CMK (cell line): ENCODE measurements around the gene DRGX.

Experiments used
- DNase-seq: peaks from one replicate; pipeline ENCODE4 v3.0.0-alpha.2; 2010; ENCODE audit warnings: low read depth

The DRGX gene

GRCh38 chr10:49407552-49408137 lies 11.8 kb upstream of the DRGX start:
- DNase-seq = peak; percentile 26

- no peak for DNase-seq
These were observed 11.3 kb upstream of the DRGX start for GRCh38 chr10:49407151-49407550.

- no peak for DNase-seq
These were observed 8.5 kb upstream of the DRGX start for GRCh38 chr10:49404321-49404878.

GRCh38 chr10:49403363-49403762 lies 7.5 kb upstream of the DRGX start:
- no peak for DNase-seq

- no peak for DNase-seq
These were observed 4.5 kb upstream of the DRGX start for GRCh38 chr10:49400365-49400764.

- DNase-seq = no peak
These were observed 3.1 kb upstream of the DRGX start for GRCh38 chr10:49398986-49399385.

- no peak for DNase-seq
These were observed 2.3 kb upstream of the DRGX start for GRCh38 chr10:49398000-49398861.

- DNase-seq = no peak
These were observed 1.4 kb upstream of the DRGX start for GRCh38 chr10:49397036-49397999.

- no peak for DNase-seq
These were observed 744 bp upstream of the DRGX start for GRCh38 chr10:49396666-49396999.

- no peak for DNase-seq
These were observed 752 bp downstream of the DRGX start for GRCh38 chr10:49394933-49395740.

- DNase-seq = no peak
These were observed 2.1 kb downstream of the DRGX start for GRCh38 chr10:49393757-49394156.

GRCh38 chr10:49393301-49393700 lies 2.6 kb downstream of the DRGX start:
- no peak for DNase-seq

- DNase-seq = no peak
These were observed 6.4 kb downstream of the DRGX start for GRCh38 chr10:49389361-49389933.

- DNase-seq = no peak
These were observed 7.7 kb downstream of the DRGX start for GRCh38 chr10:49388161-49388560.

- no peak for DNase-seq
These were observed 8.8 kb downstream of the DRGX start for GRCh38 chr10:49387071-49387470.

GRCh38 chr10:49385939-49386922 lies 9.7 kb downstream of the DRGX start:
- DNase-seq = no peak

- no peak for DNase-seq
These were observed 11.5 kb downstream of the DRGX start for GRCh38 chr10:49384268-49384953.

- DNase-seq = no peak
These were observed 12.0 kb downstream of the DRGX start for GRCh38 chr10:49383853-49384252.

- DNase-seq = no peak
These were observed 13.1 kb downstream of the DRGX start for GRCh38 chr10:49382826-49383225.
